Tibial nerve (tissue), 4 donors: Measurements from ENCODE around the gene BTG1. TPM values are rescaled to one million over a fixed set of nuclear protein-coding genes. Genes with fewer than 3 reads are reported as not detected.
A peak's percentile ranks its signal among the peaks of the same experiment; 100 is the strongest.

Experiments
- DNase-seq, 2 donors: peaks; one replicate each; pipeline ENCODE4 v3.0.0-alpha.2; 2019; ENCODE audit warnings: low spot score in 2 of 2
- H3K27ac ChIP-seq, 4 donors: fragments of 200-600 bp; sonication (generic) in 3 of 4; one replicate each; pipeline ENCODE4 v1.5.1; 2017 to 2019; ENCODE audit warnings: mild to moderate bottlenecking in 1 of 4
- H3K27me3 ChIP-seq, 2 donors: fragments of 200-600 bp; sonication (generic) in 1 of 2; one replicate each; pipeline versions ENCODE4 v1.5.1 to v1.6.0; 2017 to 2019
- H3K36me3 ChIP-seq, 3 donors: fragments of 200-600 bp; sonication (generic); one replicate each; pipeline ENCODE4 v1.5.1; 2018 to 2019
- H3K4me1 ChIP-seq, 4 donors: fragments of 200-600 bp; sonication (generic) in 3 of 4; one replicate each; pipeline ENCODE4 v1.5.1; 2017 to 2019
- H3K4me3 ChIP-seq, 4 donors: fragments of 200-600 bp; sonication (generic) in 3 of 4; one replicate each; pipeline ENCODE4 v1.5.1; 2017 to 2019; ENCODE audit warnings: mild to moderate bottlenecking in 1 of 4, moderate library complexity in 1 of 4
- H3K9me3 ChIP-seq, 4 donors: fragments of 200-600 bp; sonication (generic) in 3 of 4; one replicate each; pipeline ENCODE4 v1.5.1; 2017 to 2019
- EP300 ChIP-seq, 2 donors: sonication (generic); formaldehyde crosslinking; IDR thresholded peaks; one replicate each; pipeline ENCODE4 v1.6.1; 2017; ENCODE audit warnings: antibody characterized with exemption in 2 of 2, mild to moderate bottlenecking in 1 of 2
- POLR2A ChIP-seq, 2 donors: fragments of 450-650 bp; IDR thresholded peaks; one replicate each; pipeline ENCODE4 v1.6.1; 2017; ENCODE audit warnings: antibody characterized with exemption in 2 of 2, mild to moderate bottlenecking in 2 of 2, moderate library complexity in 2 of 2
- WGBS, 2 donors: methylation state at CpG; one replicate each; pipeline ENCODE4 v1.1.5; 2018; 5-methylcytosine and 5-hydroxymethylcytosine counted together
- total RNA-seq, 4 donors: library from RNA; depleted of rRNA; stranded (reverse); fragments of >200 nt; gene quantifications; one replicate each; pipeline ENCODE4 v1.1.0, GENCODE V29; 2016
- TF ChIP-seq, protein P1 (sequence below), 5 experiments: fragments of 200-600 bp in 3 of 5; fragments of 450-650 bp in 2 of 5; sonication (generic) in 3 of 5; IDR thresholded peaks; one replicate each; pipeline ENCODE4 v1.5.1; 2016 to 2019; ENCODE audit warnings: antibody characterized with exemption in 5 of 5, mild to moderate bottlenecking in 3 of 5, moderate library complexity in 2 of 5

BTG1 gene
- total RNA-seq, 4 donors from 2014 or later = 40.0 to 54.0 (median 47.8) TPM

DNA sequence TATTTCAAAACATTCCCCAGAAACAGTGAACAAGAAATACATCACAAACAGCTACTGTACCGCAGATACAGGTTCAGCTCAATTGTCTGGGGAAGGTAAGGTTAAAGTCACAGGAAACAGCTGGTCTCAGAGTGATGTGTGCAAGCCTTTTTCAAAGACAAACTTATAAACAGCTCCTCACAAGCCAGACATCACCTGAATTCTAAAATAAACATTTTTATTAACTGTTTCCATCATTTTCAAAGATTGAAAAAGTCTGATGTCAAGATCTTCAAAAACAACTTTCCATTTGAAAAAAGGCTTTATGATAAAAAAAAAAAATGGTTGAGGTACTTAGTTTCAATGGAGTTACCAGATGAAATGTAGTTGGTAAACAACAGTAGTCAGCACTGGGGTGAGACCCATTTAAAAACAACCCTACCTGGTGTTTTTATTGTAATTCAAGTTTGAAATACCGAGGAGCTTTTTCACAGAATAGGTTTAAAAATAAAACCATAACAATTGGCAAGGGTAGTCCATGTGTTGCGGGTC, 4.0 kb downstream of the BTG1 start:
- H3K9me3 ChIP-seq = no peaks in the 10 kb centered on the region
- 6 to 7% methylated on average over 3 of the region's 3 CpGs for WGBS, 2 donors
- TF ChIP-seq, protein P1, sequence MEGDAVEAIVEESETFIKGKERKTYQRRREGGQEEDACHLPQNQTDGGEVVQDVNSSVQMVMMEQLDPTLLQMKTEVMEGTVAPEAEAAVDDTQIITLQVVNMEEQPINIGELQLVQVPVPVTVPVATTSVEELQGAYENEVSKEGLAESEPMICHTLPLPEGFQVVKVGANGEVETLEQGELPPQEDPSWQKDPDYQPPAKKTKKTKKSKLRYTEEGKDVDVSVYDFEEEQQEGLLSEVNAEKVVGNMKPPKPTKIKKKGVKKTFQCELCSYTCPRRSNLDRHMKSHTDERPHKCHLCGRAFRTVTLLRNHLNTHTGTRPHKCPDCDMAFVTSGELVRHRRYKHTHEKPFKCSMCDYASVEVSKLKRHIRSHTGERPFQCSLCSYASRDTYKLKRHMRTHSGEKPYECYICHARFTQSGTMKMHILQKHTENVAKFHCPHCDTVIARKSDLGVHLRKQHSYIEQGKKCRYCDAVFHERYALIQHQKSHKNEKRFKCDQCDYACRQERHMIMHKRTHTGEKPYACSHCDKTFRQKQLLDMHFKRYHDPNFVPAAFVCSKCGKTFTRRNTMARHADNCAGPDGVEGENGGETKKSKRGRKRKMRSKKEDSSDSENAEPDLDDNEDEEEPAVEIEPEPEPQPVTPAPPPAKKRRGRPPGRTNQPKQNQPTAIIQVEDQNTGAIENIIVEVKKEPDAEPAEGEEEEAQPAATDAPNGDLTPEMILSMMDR (IDR thresholded peaks at IDR 0.05) = no peak
- peak in 1 of 2 donors; percentile 56 for TF ChIP-seq EP300 (IDR thresholded peaks at IDR 0.05)
- no peak for TF ChIP-seq POLR2A (IDR thresholded peaks at IDR 0.05)
- H3K27ac ChIP-seq = peak overlapping the region; percentile 99 to 100 (median 100)
- peaks cover 0 to 38% (median 17%) of the 10 kb centered on the region in 4 donors for H3K4me1 ChIP-seq
- H3K4me3 ChIP-seq = peak overlapping the region; percentile 95 to 99 (median 96)
- peaks cover 0 to 30% (median 0%) of the 10 kb centered on the region in 3 donors for H3K36me3 ChIP-seq
- H3K27me3 ChIP-seq = no peaks in the 10 kb centered on the region
- DNase-seq = no peak

DNA sequence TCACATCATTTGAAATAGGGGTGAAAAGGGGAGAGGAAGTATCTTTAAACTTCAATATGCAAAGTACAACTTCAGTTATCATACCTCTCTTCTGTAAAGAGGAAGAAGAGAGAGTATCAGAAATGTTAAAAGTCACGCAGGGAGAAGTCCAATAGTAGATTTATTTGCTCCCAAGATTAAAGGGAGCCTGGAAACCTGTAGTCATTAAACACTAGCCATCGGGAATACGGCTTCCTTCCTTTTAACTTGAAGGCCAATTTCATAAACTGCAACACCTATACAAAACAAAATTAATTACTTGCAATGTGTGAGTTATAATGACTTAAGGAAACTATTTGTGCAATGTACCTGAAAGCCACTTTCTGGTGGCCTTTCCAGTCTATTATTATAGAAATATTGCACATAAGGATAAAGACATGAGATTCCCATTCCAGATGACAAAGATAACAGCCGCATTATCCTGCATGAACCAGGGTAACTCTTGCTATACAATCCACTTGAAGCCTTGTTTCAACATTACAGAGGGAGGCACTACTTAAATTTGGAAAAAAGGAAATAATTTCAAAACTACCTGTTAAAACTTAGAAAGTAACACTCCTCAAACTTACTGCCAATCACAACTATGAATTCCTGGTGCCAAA, 4.6 kb downstream of the BTG1 start:
- DNase-seq = no peak
- H3K27ac ChIP-seq = peak overlapping the region; percentile 99 to 100 (median 100)

DNA sequence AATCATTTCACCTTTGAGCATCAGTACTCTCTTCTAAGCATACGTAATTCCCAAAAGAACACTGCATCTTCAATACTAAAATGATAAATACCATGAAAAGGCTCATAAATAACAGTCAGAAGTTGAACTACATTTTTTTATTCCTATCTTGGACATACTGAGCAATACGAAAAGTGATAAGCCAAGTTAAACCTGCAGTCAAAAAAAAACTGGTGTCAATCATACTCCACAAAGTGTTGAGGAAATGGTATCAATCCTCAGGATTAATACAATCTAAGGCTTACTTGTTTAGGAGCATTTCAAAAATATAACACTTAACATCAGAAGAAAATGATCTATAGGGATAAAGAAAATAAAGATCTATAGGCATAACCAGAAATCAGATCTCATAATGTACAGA, 5.5 kb downstream of the BTG1 start:
- H3K9me3 ChIP-seq = no peaks in the 10 kb centered on the region
- peak overlapping the region; percentile 95 to 99 (median 96) for H3K4me3 ChIP-seq
- WGBS, 2 donors = 27 to 30% methylated on average over 2 of the region's 2 CpGs
- peak overlapping the region; percentile 99 to 100 (median 100) for H3K27ac ChIP-seq
- peaks cover 0 to 51% (median 27%) of the 10 kb centered on the region in 4 donors for H3K4me1 ChIP-seq
- DNase-seq = no peak
- TF ChIP-seq, protein P1 (IDR thresholded peaks at IDR 0.05) = no peak
- TF ChIP-seq POLR2A (IDR thresholded peaks at IDR 0.05) (no peak), EP300 (IDR thresholded peaks at IDR 0.05) (no peak)
- peaks cover 0 to 30% (median 0%) of the 10 kb centered on the region in 3 donors for H3K36me3 ChIP-seq
- H3K27me3 ChIP-seq = no peaks in the 10 kb centered on the region

More for the DNA sequence above, 4.6 kb downstream of the BTG1 start:
- Histone ChIP-seq H3K27me3 (no peaks in the 10 kb centered on the region), H3K4me3 (peak overlapping the region; percentile 95 to 99 (median 96)), H3K9me3 (no peaks in the 10 kb centered on the region), H3K4me1 (peaks cover 0 to 44% (median 23%) of the 10 kb centered on the region in 4 donors), H3K36me3 (peaks cover 0 to 30% (median 0%) of the 10 kb centered on the region in 3 donors)
- 9 to 12% methylated on average over 4 of the region's 4 CpGs for WGBS, 2 donors
- no peak for TF ChIP-seq POLR2A (IDR thresholded peaks at IDR 0.05)
- no peak for TF ChIP-seq EP300 (IDR thresholded peaks at IDR 0.05)
- TF ChIP-seq, protein P1 (IDR thresholded peaks at IDR 0.05) = no peak

DNA sequence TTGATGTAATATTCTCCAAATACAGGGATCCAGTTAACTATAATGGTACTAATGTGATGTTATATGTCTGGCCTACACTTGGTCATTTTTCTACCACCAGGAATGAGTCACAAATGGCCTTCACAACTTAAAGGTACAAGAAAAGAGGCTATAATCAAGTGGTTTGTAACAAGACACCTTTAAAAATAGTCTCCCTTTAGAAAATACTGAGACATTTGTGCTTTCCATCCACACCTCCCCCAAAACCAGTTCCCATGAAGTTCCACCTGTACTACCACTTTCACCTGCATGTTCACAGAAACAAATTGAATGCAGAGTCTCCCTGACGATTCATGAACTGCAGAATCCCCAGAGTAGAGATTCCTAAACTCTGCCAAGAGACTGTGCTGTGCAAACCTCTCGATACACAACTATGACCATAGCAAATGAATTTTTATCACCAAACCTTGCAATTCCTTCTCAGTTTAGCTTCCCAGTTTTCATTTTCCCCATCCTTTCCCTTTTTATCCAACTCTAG, 6.0 kb downstream of the BTG1 start:
- Histone ChIP-seq H3K9me3 (no peaks in the 10 kb centered on the region), H3K36me3 (peaks cover 0 to 30% (median 0%) of the 10 kb centered on the region in 3 donors), H3K27ac (peak overlapping the region; percentile 99 to 100 (median 100)), H3K4me1 (peaks cover 0 to 55% (median 32%) of the 10 kb centered on the region in 4 donors), H3K4me3 (peak overlapping the region; percentile 95 to 99 (median 96)), H3K27me3 (no peaks in the 10 kb centered on the region)
- no peak for DNase-seq
- 2 to 9% methylated on average over 2 of the region's 2 CpGs for WGBS, 2 donors
- TF ChIP-seq, protein P1 (IDR thresholded peaks at IDR 0.05) = no peak
- TF ChIP-seq POLR2A (IDR thresholded peaks at IDR 0.05) (no peak), EP300 (IDR thresholded peaks at IDR 0.05) (no peak)

DNA sequence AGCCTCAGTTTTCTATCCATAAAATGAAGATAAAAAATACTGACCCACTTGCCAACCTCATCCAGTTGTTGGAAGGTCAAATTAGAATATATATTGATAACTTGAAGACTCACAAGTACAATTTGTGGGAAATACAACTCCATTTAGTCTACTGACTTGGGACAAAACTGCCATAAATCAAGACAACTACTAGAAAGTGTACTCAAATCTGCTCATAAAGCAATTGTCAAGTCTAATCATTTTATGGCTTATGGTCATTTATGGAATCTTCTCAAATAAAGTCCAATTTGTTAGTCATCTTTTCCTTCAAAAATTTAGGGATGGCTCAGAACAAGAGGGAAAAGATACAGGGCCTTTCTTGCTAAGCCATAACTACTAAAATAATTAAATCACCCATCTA, 7.0 kb downstream of the BTG1 start:
- peaks cover 0 to 66% (median 42%) of the 10 kb centered on the region in 4 donors for H3K4me1 ChIP-seq
- no peaks in the 10 kb centered on the region for H3K9me3 ChIP-seq
- peak overlapping the region in 3 of 4 donors; percentile 20 to 99 (median 97) for H3K4me3 ChIP-seq
- DNase-seq = no peak
- H3K27ac ChIP-seq = peak overlapping the region; percentile 99 to 100 (median 100)
- TF ChIP-seq, protein P1 (IDR thresholded peaks at IDR 0.05) = no peak
- TF ChIP-seq EP300 (IDR thresholded peaks at IDR 0.05) (no peak), POLR2A (IDR thresholded peaks at IDR 0.05) (no peak)
- H3K36me3 ChIP-seq = peaks cover 0 to 20% (median 0%) of the 10 kb centered on the region in 3 donors
- no peaks in the 10 kb centered on the region for H3K27me3 ChIP-seq
